HG03575 (cell line): ENCODE measurements around the gene TAX1BP1.
"Not testable (repeated sequence)": the region's sequence is repeated elsewhere in the genome, so short reads cannot be mapped to it uniquely, and the experiment has no call there.

Experiments
- ATAC-seq: cut with Tn5 transposase; IDR thresholded peaks from one replicate; pipeline ENCODE4 v1.9.1; 2021; ENCODE audit not compliant: unreplicated experiment, insufficient number of reproducible peaks, low FRiP score; ENCODE audit errors: extremely low read depth

The TAX1BP1 gene

DNA sequence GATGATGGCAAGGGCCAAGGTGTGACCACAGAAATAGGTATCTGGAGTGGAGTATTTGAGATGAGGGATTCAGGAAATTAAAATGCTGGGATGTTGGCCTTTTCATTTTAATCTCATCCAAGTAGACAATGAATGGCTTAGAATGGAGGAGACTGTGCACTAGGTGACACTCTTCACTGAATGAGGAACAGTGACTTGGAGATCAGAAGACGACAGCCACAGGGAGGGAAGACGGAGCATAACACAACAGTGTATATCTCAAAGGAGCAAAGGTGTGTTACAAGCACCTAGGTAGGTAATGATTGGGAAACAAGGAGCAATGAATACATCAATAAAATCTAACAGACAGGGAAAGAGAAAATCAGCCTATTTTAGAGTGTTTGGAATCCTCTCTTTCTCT lies 4.1 kb upstream of the TAX1BP1 start:
- ATAC-seq, result no peak

DNA sequence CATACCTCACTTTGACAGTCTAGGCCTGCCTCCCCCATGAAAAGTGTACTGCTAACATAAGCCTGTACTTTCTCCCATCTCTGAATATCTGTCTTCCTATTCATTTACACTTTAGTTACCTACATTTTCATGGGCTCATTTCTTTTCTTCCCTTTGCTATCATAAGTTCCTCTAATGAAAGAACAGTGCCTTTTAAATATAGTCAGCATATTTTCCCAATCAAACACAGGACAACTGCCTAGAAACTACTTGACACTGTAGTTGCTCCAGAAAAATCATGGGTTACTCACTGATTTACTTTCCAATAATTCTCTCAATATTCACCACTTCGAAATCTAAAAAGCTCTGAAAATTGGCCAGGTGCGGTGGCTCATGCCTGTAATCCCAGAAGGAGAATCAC lies 2.8 kb upstream of the TAX1BP1 start:
- no peak for ATAC-seq

DNA sequence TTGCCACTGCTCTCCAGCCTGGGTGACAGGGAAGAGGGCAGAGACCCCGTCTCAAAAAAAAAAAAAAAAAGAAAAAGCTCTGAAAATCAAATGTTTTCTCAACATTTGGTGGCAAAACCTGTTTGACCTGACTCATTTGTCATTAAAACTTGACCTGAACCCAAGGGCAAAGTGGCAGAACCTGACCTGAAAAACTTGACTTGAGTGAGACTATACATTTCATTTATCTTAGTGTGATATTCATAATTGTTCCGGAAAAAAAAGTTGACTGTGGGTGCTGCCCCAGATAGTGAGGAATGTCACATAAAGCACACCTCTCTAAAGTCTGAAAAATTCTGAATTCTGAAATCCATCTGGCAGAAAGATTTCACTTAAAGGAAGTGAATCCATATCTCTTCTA lies 2.3 kb upstream of the TAX1BP1 start:
- ATAC-seq, result no peak

DNA sequence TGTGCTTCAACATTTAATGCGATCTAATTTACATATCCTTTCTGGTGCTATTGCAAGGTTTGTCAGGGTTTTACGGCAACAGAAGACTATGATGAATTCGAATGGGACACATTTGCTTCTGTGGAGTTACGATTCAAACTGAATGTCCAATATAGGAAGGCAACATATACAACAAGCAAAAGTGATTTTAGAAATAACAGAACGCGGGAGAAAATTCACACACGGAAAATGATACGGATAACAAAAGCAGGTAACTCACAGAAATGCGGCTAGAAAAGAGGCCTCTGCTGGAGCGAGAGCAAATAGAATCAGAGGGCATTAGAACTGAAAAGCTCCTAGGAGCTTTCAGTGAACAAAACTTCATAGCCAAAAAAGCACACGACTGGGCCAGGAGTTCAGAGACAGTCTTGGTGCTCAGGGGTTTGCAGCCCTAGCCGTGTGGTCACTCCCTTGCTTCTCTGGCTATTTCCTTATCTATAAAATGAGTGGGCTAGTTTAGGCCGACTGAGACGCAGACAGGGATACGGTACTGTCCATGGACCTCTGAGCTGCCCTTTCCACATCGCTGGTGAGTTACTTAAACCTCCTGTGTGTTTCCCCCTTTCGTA lies 557 bp upstream of the TAX1BP1 start:
- ATAC-seq, result peak; percentile 21

DNA sequence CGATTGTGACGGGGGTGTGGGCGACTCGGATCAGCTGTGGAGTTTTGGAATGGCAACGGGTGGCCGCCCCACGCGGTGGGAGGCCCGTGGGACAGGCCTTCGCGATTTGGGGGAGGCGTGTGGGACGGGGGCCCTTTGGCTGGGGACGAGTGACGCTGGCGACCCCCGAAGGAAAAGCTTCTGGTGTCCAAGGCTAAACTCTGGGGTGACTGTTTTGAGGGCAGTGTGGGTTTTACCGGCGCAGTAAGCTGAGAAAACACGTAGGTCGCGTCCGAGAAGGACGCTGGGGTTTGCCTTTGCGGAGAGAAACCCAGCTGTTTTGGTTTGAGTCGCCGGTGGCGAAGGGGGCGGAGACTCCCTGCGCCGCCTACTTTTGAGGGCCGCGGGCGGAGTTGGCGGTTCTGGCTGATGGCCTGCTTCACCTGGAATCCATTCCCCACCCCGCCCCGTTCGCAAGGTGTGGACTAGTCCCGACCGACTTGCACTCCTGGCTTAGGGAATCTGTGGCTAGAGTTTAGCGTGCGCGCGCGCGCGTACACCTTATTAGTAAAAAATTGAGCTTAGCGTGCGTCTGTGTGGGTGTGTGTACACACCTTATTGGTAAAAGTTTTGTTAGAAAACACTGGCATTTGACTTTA lies 606 bp downstream of the TAX1BP1 start:
- peak; percentile 39 for ATAC-seq

DNA sequence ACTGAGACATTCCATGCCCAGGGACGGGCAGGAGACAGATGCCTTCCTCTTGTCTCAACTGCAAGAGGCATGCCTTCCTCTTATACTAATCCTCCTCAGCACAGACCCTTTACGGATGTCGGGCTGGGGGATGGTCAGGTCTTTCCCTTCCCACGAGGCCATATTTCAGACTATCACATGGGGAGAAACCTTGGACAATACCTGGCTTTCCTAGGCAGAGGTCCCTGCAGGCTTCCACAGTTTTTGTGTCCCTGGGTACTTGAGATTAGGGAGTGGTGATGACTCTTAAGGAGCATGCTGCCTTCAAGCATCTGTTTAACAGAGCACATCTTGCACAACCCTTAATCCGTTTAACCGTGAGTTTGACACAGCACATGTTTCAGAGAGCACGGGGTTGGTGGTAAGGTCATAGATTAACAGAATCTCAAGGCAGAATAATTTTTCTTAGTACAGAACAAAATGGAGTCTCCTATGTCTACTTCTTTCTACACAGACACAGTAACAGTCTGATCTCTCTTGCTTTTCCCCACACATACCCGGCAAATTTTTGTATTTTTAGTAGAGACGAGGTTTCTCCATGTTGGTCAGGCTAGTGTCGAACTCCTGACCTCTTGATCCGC lies 2.2 kb downstream of the TAX1BP1 start:
- ATAC-seq, result not testable (repeated sequence)

DNA sequence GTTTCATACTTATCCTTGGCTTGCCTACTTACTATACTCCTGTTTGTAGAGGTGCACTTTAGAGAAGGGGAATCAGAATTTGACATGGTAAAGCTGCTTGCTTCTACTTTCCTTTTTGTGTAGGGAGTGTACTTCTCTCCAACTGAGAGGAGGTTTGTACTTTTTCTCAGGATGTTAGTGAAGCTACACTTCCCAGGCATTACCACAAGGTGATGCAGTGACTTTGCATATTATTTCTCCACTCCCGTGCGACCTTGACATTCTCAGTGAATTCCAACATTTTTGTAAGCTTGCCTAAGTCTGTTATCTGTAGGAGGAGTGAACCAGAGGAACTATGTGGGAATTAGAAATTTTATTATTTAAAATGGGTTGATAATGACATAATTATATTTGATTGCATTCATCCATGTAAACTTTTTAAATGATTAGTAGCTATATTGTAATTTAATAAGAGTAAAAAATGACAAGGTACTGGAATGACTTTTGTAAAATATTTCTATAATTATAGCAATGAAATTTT lies 5.2 kb downstream of the TAX1BP1 start:
- ATAC-seq, result no peak

DNA sequence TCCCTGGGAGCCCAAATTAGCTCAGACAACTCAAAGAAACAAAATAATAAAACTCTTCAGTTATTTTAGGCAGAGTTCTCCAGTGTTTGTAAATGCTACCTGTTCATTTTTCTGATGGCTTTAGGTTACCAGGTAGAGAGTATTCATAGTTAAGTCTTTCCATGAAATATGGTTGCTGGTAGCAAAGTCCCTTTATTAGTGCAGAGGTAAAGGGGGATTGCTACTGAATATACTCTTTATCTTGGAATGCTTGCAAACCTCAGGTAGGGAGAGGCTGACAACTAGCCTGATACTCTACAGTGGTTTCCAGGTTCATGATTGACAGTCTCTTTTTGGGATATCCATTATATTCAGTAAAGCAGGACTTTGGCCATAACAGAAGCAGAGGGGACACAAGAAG lies 6.5 kb downstream of the TAX1BP1 start:
- no peak for ATAC-seq

DNA sequence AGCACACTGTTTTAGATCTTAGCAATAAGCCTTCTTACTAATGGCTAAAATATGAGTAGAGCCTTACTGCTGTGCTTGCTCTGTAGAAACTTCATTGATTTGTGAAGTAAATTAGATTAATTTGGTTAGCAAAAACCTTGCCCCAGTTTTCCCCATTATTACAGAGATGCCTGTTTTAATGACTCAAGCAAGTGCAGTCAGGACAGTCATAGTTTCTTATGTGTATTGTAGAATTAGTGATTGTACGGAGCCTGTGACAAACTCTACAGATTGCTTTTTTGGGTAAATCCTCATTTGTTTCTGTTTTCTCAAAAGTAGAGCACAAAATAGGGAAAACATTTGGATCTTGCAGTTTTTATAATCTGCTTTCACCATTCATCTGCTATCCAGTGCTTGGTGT lies 7.0 kb downstream of the TAX1BP1 start:
- no peak for ATAC-seq

DNA sequence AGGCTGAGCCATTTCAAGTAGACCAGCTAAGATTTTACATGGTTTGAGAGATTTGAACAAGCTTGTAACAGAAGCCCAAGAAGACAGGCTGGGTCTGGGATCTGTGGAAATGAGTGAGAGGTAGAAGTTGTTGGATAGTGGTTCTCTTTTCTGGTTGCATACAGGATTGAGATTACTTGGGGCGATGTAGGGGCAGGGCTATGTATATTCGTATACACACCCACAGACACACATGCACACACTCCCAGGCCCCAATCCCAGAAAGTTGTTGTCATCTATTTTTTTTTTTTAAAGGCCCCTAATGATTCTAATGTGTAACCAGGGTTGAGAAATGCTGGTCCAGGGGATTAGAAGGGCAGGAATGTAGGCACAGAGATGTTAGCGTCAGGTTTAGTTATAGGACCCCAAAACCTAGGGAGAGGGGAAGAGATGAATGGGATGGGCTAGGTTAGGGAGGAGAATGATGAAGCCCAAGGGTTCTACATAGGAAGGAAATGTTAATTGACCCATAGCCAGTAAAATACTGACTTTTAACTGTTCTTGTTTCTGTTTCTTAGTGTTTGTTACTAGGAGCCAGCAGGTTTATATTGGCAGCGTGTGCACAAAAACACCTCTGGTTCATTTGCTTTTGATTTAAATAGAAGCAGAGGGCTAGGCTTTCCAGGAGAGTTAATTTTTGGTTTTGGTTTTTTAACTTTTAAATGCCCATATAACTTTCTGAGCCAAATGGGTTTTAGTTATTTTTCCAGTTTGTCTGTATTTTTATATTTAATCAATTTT lies 7.8 kb downstream of the TAX1BP1 start:
- no peak for ATAC-seq

DNA sequence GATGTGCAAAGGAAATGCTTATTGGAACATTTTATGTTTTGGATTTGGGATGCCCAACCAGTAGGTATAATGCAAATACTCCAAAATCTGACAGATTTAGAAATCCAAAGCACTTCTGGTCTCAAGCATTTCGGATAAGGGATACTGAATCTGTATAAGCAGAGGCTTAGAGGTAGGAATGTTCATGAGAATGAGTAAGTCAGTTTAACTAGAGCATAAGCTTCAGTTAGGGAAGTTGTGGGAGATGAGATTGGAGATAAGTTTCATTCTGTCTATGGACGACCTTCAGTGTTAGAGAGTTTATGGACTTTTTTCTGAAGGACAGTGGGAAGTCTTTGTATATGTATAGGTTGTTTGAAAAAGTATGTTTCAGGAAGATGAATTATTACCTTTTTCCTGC lies 10.4 kb downstream of the TAX1BP1 start:
- ATAC-seq, result no peak

DNA sequence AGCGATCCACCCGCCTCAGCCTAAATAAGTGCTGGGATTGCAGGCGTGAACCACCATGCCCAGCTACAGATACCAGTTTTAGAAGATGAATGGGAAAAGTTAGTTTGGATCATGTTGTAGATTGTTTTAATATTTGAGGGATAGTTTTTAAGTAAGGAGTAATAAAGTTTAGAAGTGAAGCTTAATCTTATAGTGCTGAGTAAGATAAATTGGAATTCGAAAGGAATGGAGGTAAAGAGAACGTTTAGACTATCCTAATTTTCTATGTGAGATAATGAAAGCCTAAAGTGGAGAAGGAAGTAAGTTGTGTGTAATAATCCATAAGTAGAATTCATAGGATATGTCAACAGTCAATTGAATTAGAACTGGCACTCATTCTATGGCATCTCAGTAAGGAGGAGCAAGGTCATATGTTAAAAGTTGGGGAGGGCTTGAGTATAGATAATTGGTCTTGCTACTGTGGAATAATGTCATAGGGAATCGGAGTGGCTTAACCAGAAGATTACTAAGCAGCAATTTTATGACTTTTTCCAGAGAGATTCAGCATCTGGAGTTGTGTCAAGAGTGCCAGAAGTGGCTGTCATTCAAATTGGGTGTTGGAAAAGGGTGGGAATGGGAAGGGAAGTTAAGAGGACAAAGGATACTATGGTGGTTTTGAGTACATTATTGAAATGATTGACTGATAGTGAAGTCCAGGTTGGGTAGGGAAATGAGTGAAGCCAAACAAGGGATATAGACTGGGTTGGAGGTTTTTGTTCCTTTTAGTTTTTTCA lies 12.1 kb downstream of the TAX1BP1 start:
- ATAC-seq, result no peak

DNA sequence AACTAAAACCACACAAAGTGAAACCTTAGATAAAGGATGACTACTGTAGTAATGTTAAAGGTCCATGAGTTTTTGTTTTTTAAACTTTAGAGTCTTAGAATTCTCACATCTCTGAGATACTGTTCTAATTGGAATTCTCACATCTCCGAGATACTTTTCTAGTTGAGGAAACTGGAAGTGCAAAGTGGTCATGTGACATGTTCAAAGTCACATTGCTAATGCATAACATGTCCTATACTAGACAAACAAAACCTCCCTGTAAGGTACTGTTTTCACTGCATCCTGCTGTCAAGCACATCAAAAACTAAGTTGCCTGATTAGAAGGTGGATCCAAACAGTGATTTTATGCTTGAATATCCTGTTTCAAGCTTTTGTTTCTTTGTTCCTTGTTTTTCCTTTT lies 13.9 kb downstream of the TAX1BP1 start:
- ATAC-seq, result no peak

DNA sequence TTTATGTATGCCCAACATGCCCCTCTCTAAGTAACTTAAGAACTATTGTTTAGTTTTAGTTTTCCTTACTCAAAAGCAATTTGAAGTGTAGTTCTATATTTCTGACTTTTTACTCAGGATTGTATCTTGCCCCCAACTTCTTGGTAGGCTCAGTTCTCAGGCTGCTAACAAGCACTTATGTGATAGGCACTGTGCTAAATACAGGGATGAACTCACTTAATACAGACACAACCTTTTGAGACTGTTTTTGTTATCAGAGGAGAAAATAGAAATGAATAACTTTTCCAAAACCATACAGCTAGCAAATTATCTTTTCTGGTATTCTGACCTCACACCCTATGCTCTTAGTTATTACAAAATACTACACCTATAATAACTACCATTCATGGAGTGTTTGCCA lies 16.3 kb downstream of the TAX1BP1 start:
- ATAC-seq, result no peak

DNA sequence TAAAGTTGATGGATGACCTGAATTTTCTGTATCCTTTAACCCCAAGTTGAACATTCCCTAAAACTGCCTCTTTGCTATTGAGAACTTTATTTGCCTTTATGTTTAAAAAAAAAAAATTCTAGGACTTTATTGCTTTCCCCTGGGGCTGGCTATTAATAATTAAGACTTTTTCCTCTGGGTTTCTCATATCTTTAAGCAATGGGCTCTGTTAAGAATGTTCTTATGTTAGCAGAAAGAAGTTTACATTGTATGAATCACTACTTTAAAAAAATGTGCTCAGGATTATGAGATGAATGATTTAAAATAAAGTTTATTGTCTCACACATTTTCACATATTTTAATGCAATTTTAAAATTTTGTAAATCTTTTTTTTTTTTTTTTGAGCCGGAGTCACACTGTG lies 19.5 kb downstream of the TAX1BP1 start:
- no peak for ATAC-seq

DNA sequence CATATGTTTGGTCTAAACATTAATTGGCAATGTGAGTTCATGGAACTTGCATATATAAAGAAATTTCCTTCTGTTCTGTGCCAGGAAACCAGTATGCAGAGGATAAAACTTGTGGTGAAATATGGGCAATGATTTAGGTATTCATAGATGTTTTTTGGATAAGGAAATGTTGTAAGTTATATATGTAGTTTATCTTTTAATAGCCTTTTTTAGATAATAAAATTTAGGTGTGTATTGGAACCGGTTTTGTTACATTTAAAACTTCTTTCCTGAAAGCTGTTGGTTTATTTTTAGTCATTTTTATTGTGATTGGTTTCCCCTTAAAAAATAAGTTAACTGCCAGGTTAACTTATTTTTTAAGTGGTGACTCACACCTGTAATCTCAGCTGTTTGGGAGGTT lies 22.1 kb downstream of the TAX1BP1 start:
- ATAC-seq, result no peak

DNA sequence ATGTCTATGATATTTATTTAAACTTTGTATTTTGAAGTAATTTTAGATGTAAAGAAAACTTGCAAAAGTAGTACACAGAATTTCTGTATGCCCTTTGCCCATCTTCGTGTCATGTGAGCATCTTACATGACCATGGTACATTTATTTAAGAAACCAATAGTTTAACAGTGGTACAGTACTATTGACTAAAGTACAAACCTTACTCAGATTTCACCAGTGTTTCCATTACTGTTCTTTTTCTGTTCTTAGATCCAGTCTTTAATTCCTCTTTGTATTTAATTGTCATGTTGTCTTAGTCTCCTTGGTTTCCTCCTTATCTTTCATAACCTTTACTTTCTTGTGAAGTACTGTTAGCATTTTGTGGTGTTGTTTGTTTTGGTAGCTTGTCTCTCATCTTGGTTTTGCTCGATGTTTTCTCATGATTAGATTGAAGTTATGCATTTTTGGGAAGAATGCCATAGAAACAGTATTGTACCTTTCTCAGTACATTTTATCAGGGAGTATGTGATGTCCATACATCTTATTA lies 24.1 kb downstream of the TAX1BP1 start:
- ATAC-seq, result no peak

DNA sequence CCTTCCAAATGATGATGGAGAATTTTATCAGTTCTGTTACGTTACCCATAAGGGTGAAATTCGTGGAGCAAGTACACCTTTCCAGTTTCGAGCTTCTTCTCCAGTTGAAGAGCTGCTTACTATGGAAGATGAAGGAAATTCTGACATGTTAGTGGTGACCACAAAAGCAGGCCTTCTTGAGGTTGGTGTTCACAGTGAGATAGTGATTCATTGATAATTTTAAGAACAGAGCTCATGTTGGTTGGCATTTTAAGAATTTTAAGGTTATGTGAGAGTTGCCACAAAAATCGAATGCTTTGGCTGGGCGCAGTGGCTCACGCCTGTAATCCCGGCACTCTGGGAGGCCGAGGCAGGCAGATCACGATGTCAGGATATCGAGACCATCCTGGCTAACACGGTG lies 25.9 kb downstream of the TAX1BP1 start:
- ATAC-seq, result no peak

DNA sequence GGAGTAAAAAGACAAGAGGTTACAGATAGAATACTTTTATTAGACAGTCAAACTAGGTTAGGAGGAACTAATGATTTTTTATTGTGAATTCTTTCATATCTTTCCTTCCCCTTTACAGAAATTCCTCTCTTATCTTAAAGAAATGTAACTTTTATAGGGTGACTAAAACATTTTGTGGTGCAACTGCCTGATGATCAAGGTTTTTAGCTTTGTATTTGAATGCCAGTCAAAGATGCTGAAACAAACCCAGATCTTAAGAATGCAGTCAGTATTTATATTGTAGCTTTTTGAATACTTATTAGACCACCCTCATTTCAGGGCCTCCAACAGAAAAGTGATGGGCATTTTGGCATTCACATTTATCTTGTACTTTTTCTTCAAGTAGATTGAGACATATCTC lies 27.4 kb downstream of the TAX1BP1 start:
- ATAC-seq, result no peak
